ENCODE results near the gene TMEM256. TPM values are rescaled to one million over a fixed set of nuclear protein-coding genes. Genes with fewer than 3 reads are reported as not detected.

Gene TMEM256
- total and polyA plus RNA-seq, 4 donors, result 30.0 to 130 (median 97.7) TPM

DNA sequence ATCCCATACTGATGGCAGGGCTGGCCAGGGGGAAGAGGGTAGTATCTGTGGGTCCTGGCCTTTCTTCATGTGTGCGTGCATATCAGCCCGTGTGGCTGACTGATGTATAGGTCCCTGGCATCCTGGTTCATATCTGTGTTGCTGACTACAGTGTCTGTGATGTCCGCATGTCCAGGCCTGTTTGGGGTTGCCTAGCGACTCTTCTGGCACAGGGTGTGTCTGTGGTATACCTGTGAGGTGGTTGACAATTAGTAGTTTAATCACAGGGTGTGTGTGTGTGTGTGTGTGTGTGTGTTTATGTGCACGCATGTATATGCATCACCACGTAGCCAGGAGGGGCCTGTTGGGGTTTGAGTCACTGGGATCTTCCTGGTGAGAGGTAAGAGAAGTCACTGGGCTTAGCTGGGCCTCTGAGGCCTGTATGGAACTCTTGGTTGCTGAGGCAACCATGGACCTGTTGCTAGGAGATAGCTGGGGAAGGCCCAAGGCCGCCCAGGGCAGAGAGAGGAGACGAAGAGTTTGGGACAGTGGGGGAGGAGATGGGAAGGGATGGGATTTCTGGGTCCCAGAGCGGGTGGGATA is 49.5 kb downstream of the TMEM256 start:
- 88% methylated on average over 9 of the region's 9 CpGs for WGBS
- H3K27ac ChIP-seq (ENCODE audit: low read depth in 1 of 2, low read length in 2 of 2), result no peak overlapping the region

More for the DNA sequence above, 49.5 kb downstream of the TMEM256 start:
- H3K36me3 ChIP-seq (ENCODE audit: control insufficient read depth in 4 of 4, insufficient read depth in 3 of 4, low read depth in 1 of 4, low read length in 3 of 4), result no peaks in the 10 kb centered on the region
- H3K27me3 ChIP-seq (ENCODE audit: control insufficient read depth in 4 of 4, insufficient read depth in 4 of 4, low read length in 3 of 4), result no peaks in the 10 kb centered on the region
- no peak for DNase-seq (ENCODE audit: low spot score)
- peaks cover 4 to 32% (median 15%) of the 10 kb centered on the region in 4 donors for H3K4me1 ChIP-seq (ENCODE audit: control insufficient read depth in 4 of 4, insufficient read depth in 4 of 4, low read length in 3 of 4)
- TF ChIP-seq HNF4G (IDR thresholded peaks at IDR 0.05) (no peak), EGR1 (IDR thresholded peaks at IDR 0.05; ENCODE audit: low read depth in 2 of 2) (no peak), SP1 (IDR thresholded peaks at IDR 0.05) (no peak), TAF1 (conservative IDR thresholded peaks at IDR 0.05) (no peak), ATF3 (IDR thresholded peaks at IDR 0.05) (no peak), JUND (IDR thresholded peaks at IDR 0.05) (no peak), YY1 (IDR thresholded peaks at IDR 0.05) (no peak), RXRA (IDR thresholded peaks at IDR 0.05) (no peak)
- TF ChIP-seq, protein P1, sequence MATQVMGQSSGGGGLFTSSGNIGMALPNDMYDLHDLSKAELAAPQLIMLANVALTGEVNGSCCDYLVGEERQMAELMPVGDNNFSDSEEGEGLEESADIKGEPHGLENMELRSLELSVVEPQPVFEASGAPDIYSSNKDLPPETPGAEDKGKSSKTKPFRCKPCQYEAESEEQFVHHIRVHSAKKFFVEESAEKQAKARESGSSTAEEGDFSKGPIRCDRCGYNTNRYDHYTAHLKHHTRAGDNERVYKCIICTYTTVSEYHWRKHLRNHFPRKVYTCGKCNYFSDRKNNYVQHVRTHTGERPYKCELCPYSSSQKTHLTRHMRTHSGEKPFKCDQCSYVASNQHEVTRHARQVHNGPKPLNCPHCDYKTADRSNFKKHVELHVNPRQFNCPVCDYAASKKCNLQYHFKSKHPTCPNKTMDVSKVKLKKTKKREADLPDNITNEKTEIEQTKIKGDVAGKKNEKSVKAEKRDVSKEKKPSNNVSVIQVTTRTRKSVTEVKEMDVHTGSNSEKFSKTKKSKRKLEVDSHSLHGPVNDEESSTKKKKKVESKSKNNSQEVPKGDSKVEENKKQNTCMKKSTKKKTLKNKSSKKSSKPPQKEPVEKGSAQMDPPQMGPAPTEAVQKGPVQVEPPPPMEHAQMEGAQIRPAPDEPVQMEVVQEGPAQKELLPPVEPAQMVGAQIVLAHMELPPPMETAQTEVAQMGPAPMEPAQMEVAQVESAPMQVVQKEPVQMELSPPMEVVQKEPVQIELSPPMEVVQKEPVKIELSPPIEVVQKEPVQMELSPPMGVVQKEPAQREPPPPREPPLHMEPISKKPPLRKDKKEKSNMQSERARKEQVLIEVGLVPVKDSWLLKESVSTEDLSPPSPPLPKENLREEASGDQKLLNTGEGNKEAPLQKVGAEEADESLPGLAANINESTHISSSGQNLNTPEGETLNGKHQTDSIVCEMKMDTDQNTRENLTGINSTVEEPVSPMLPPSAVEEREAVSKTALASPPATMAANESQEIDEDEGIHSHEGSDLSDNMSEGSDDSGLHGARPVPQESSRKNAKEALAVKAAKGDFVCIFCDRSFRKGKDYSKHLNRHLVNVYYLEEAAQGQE (IDR thresholded peaks at IDR 0.05), result no peak
- no peak overlapping the region for H3K4me3 ChIP-seq (ENCODE audit: low read depth in 1 of 3, low read length in 3 of 3)
- no peak overlapping the region for H3K9ac ChIP-seq (ENCODE audit: low read depth in 1 of 2, low read length in 2 of 2)
- no peaks in the 10 kb centered on the region for H3K9me3 ChIP-seq (ENCODE audit: control insufficient read depth in 4 of 4, low read length in 3 of 4)

Other genes starting within 250 kb of the TMEM256 start
Only the 30 nearest of the 39 such genes appear.
- 10 to 100 TPM; 16.7 to 24.5 TPM for gene DVL2, start 169.6 kb downstream of the TMEM256 start, total RNA-seq
- 1 to 10 TPM; 3.4 to 5.9 TPM for gene DVL2, start 169.6 kb downstream of the TMEM256 start, polyA plus RNA-seq
- 10 to 100 TPM; 14.6 to 15.8 TPM for gene PHF23, start 164.6 kb downstream of the TMEM256 start, total RNA-seq
- gene PHF23, start 164.6 kb downstream of the TMEM256 start, polyA plus RNA-seq, result 10 to 100 TPM; 14.0 to 18.3 TPM
- 10 to 100 TPM; 74.4 to 88.4 TPM for gene GABARAP, start 161.6 kb downstream of the TMEM256 start, total RNA-seq
- gene GABARAP, start 161.6 kb downstream of the TMEM256 start, polyA plus RNA-seq, result 100 to 1,000 TPM; 322 to 489 TPM
- 10 to 100 TPM; 15.2 to 21.9 TPM for gene CTDNEP1, start 152.4 kb downstream of the TMEM256 start, total RNA-seq
- gene CTDNEP1, start 152.4 kb downstream of the TMEM256 start, polyA plus RNA-seq, result 10 to 100 TPM; 11.0 to 28.6 TPM
- 10 to 100 TPM; 19.3 to 24.1 TPM for gene ELP5, start 151.9 kb downstream of the TMEM256 start, total RNA-seq
- 10 to 100 TPM; 29.1 to 38.4 TPM for gene ELP5, start 151.9 kb downstream of the TMEM256 start, polyA plus RNA-seq
- gene CLDN7, start 141.6 kb downstream of the TMEM256 start, total RNA-seq, result 10 to 100 TPM in 1 of 2 donors, 1 to 10 TPM in 1; 3.0 to 20.2 TPM
- gene CLDN7, start 141.6 kb downstream of the TMEM256 start, polyA plus RNA-seq, result 10 to 100 TPM; 19.1 to 35.0 TPM
- gene SLC2A4, start 122.4 kb downstream of the TMEM256 start, total RNA-seq, result 10 to 100 TPM in 1 of 2 donors, 1 to 10 TPM in 1; 1.2 to 10.6 TPM
- 1 to 10 TPM in 1 of 2 donors, under 1 TPM in 1; 0.42 to 1.9 TPM for gene SLC2A4, start 122.4 kb downstream of the TMEM256 start, polyA plus RNA-seq
- gene YBX2, start 109.5 kb downstream of the TMEM256 start, total RNA-seq, result under 1 TPM; 0.61 to 0.75 TPM
- gene YBX2, start 109.5 kb downstream of the TMEM256 start, polyA plus RNA-seq, result under 1 TPM; 0.33 to 0.53 TPM
- 100 to 1,000 TPM; 179 to 206 TPM for gene EIF5A, start 96.5 kb downstream of the TMEM256 start, total RNA-seq
- 100 to 1,000 TPM; 399 to 506 TPM for gene EIF5A, start 96.5 kb downstream of the TMEM256 start, polyA plus RNA-seq
- 10 to 100 TPM; 20.8 TPM for gene GPS2, start 88.7 kb downstream of the TMEM256 start, total RNA-seq
- gene GPS2, start 88.7 kb downstream of the TMEM256 start, polyA plus RNA-seq, result 10 to 100 TPM; 24.7 to 43.1 TPM
- 10 to 100 TPM in 1 of 2 donors, 1 to 10 TPM in 1; 8.1 to 14.2 TPM for gene NEURL4, start 74.8 kb downstream of the TMEM256 start, total RNA-seq
- 1 to 10 TPM in 1 of 2 donors, under 1 TPM in 1; 0.76 to 6.6 TPM for gene NEURL4, start 74.8 kb downstream of the TMEM256 start, polyA plus RNA-seq
- 1 to 10 TPM; 4.9 to 7.4 TPM for gene ACAP1, start 67.6 kb downstream of the TMEM256 start, total RNA-seq
- 1 to 10 TPM; 1.1 to 4.5 TPM for gene ACAP1, start 67.6 kb downstream of the TMEM256 start, polyA plus RNA-seq
- gene KCTD11, start 51.9 kb downstream of the TMEM256 start, total RNA-seq, result 1 to 10 TPM in 1 of 2 donors, under 1 TPM in 1; 0.89 to 2.0 TPM
- gene KCTD11, start 51.9 kb downstream of the TMEM256 start, polyA plus RNA-seq, result 1 to 10 TPM in 1 of 2 donors, under 1 TPM in 1; 0.39 to 3.5 TPM
- gene TMEM95, start 48.9 kb downstream of the TMEM256 start, total RNA-seq, result not detected
- gene TMEM95, start 48.9 kb downstream of the TMEM256 start, polyA plus RNA-seq, result not detected
- gene TNK1, start 23.0 kb downstream of the TMEM256 start, total RNA-seq, result 1 to 10 TPM in 1 of 2 donors, under 1 TPM in 1; 0.05 to 3.2 TPM
- gene TNK1, start 23.0 kb downstream of the TMEM256 start, polyA plus RNA-seq, result 1 to 10 TPM; 1.9 to 3.5 TPM
- 1 to 10 TPM; 2.8 to 4.2 TPM for gene PLSCR3, start 9.6 kb downstream of the TMEM256 start, total RNA-seq
- gene PLSCR3, start 9.6 kb downstream of the TMEM256 start, polyA plus RNA-seq, result 10 to 100 TPM in 1 of 2 donors, 1 to 10 TPM in 1; 4.0 to 10.9 TPM
- 1 to 10 TPM in 1 of 2 donors, under 1 TPM in 1; 0.47 to 1.3 TPM for gene NLGN2, start 3.7 kb upstream of the TMEM256 start, total RNA-seq
- 1 to 10 TPM in 1 of 2 donors, under 1 TPM in 1; 0.24 to 2.4 TPM for gene NLGN2, start 3.7 kb upstream of the TMEM256 start, polyA plus RNA-seq
- not detected for gene SPEM1, start 16.2 kb upstream of the TMEM256 start, total RNA-seq
- gene SPEM1, start 16.2 kb upstream of the TMEM256 start, polyA plus RNA-seq, result not detected
- not detected for gene SPEM2, start 21.5 kb upstream of the TMEM256 start, total RNA-seq
- not detected for gene SPEM2, start 21.5 kb upstream of the TMEM256 start, polyA plus RNA-seq
- gene SPEM3, start 24.8 kb upstream of the TMEM256 start, total RNA-seq, result not detected
- gene SPEM3, start 24.8 kb upstream of the TMEM256 start, polyA plus RNA-seq, result not detected
- gene TMEM102, start 31.3 kb upstream of the TMEM256 start, total RNA-seq, result 1 to 10 TPM; 1.6 to 2.9 TPM
- gene TMEM102, start 31.3 kb upstream of the TMEM256 start, polyA plus RNA-seq, result 1 to 10 TPM; 1.6 to 3.3 TPM
- under 1 TPM; 0.19 to 0.25 TPM for gene FGF11, start 35.4 kb upstream of the TMEM256 start, total RNA-seq
- gene FGF11, start 35.4 kb upstream of the TMEM256 start, polyA plus RNA-seq, result under 1 TPM; 0.17 to 0.21 TPM
- gene CHRNB1, start 41.0 kb upstream of the TMEM256 start, total RNA-seq, result 1 to 10 TPM; 4.2 to 7.4 TPM
- gene CHRNB1, start 41.0 kb upstream of the TMEM256 start, polyA plus RNA-seq, result 10 to 100 TPM in 1 of 2 donors, 1 to 10 TPM in 1; 7.0 to 11.5 TPM
- 1 to 10 TPM; 4.6 to 6.0 TPM for gene ZBTB4, start 75.5 kb upstream of the TMEM256 start, total RNA-seq
- 1 to 10 TPM; 1.5 to 5.7 TPM for gene ZBTB4, start 75.5 kb upstream of the TMEM256 start, polyA plus RNA-seq
- not detected for gene SLC35G6, start 77.3 kb upstream of the TMEM256 start, total RNA-seq
- gene SLC35G6, start 77.3 kb upstream of the TMEM256 start, polyA plus RNA-seq, result not detected
- gene POLR2A, start 80.3 kb upstream of the TMEM256 start, total RNA-seq, result 10 to 100 TPM; 53.5 to 54.4 TPM
- gene POLR2A, start 80.3 kb upstream of the TMEM256 start, polyA plus RNA-seq, result 10 to 100 TPM; 13.3 to 16.2 TPM
- gene TNFSF12, start 145.0 kb upstream of the TMEM256 start, total RNA-seq, result 1 to 10 TPM; 4.2 to 5.7 TPM
- 10 to 100 TPM in 1 of 2 donors, 1 to 10 TPM in 1; 5.2 to 13.1 TPM for gene TNFSF12, start 145.0 kb upstream of the TMEM256 start, polyA plus RNA-seq
- 1 to 10 TPM; 1.4 to 4.6 TPM for gene TNFSF13, start 154.7 kb upstream of the TMEM256 start, total RNA-seq
- 1 to 10 TPM; 4.4 to 9.3 TPM for gene TNFSF13, start 154.7 kb upstream of the TMEM256 start, polyA plus RNA-seq
- gene SENP3, start 157.8 kb upstream of the TMEM256 start, total RNA-seq, result 10 to 100 TPM; 21.3 to 29.2 TPM
- 10 to 100 TPM in 1 of 2 donors, 1 to 10 TPM in 1; 4.9 to 18.2 TPM for gene SENP3, start 157.8 kb upstream of the TMEM256 start, polyA plus RNA-seq
- gene CD68, start 175.5 kb upstream of the TMEM256 start, total RNA-seq, result 10 to 100 TPM; 15.8 to 50.4 TPM
- gene CD68, start 175.5 kb upstream of the TMEM256 start, polyA plus RNA-seq, result 10 to 100 TPM; 14.2 to 88.6 TPM